Thyroid gland (tissue), 4 donors: ENCODE data around the gene HLA-DQA1.

ENCODE experiments used
- POLR2A ChIP-seq, 2 donors: fragments of 450-650 bp; IDR thresholded peaks; one replicate each; pipeline ENCODE4 v1.6.1; 2017; ENCODE audit warnings: antibody characterized with exemption in 2 of 2, mild to moderate bottlenecking in 2 of 2, moderate library complexity in 1 of 2
- TF ChIP-seq, protein P1 (sequence below), 6 experiments: fragments of 200-600 bp in 3 of 6; fragments of 450-650 bp in 3 of 6; sonication (generic) in 3 of 6; IDR thresholded peaks; one replicate each; pipeline ENCODE4 v1.5.1; 2016 to 2019; ENCODE audit warnings: antibody characterized with exemption in 6 of 6, mild to moderate bottlenecking in 2 of 6, inconsistent platforms in 1 of 6, moderate library complexity in 1 of 6

DNA sequence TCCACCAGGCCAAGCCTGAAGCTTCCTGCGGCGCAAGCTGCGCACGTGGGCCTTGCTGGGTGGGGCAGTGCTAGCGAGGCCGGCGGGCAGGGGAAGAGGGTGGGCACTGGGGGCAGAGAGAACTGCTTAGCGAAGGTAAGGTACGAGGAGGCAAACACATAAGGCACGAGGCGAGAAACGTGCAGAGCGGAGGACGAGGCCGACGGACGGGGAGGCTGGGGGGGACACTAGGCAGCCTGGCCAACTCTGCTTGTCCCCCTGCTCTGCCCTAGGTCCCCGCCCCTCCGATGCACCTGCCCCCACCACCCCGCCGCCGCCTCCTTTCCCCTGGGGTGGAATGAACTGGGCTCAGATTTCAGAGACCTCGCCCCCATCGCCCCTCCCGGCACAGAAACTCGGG lies 27.1 kb downstream of the HLA-DQA1 start:
- TF ChIP-seq, protein P1, sequence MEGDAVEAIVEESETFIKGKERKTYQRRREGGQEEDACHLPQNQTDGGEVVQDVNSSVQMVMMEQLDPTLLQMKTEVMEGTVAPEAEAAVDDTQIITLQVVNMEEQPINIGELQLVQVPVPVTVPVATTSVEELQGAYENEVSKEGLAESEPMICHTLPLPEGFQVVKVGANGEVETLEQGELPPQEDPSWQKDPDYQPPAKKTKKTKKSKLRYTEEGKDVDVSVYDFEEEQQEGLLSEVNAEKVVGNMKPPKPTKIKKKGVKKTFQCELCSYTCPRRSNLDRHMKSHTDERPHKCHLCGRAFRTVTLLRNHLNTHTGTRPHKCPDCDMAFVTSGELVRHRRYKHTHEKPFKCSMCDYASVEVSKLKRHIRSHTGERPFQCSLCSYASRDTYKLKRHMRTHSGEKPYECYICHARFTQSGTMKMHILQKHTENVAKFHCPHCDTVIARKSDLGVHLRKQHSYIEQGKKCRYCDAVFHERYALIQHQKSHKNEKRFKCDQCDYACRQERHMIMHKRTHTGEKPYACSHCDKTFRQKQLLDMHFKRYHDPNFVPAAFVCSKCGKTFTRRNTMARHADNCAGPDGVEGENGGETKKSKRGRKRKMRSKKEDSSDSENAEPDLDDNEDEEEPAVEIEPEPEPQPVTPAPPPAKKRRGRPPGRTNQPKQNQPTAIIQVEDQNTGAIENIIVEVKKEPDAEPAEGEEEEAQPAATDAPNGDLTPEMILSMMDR (IDR thresholded peaks at IDR 0.05), result no peak
- TF ChIP-seq POLR2A (IDR thresholded peaks at IDR 0.05), result no peak
